ENCODE measurements around the gene MACROH2A2.
"Not testable (repeated sequence)": the region's sequence is repeated elsewhere in the genome, so short reads cannot be mapped to it uniquely, and the experiment has no call there.

MACROH2A2 gene

DNA sequence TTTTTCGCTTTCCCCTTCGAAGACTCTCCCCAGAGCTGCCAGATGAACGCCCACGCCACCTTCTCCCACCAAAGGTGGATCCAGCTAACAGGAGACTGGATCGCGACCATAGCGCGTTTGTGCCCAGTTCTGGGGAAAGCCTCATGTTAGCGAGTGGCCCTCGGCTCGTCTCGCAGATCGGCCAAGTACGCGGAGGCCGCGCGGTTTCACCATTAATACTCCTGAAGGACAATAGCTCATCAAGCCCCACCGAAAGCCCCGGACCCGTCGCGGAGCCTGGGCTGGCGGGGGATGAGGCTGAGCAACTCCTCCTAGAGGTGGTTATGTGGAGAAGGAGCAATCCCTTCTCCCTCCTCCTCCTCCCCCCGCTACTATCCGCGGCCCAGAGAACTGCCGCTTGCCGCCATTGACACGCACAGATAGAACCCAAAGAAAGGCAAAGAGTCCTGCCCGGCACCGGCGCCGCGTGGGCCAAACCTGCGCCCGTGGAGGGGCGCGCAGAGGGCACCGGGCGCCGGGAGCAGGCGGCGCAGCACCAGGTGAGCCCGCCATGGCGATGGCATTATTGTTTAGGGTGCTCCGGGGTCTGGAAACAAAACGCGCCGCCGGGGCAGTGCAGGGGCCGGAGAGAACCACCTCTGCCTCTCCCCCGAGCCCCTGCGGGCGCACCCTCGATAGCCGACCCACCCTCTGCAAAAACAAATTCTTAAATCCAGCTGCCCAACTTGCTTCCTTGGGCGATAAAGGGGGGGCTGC lies at the start of gene MACROH2A2:
MACROH2A2 (plus strand) TSS at position 385 of the 756 bp plus-strand sequence. CDS start 22,813 bp downstream, outside the sequence.
- peak; percentile 59 for DNase-seq

- no peak for DNase-seq
Observed at GRCh38 chr10:70007116-70007820, 45.4 kb upstream of the MACROH2A2 start.

GRCh38 chr10:70031215-70031614 lies 21.4 kb upstream of the MACROH2A2 start:
- DNase-seq: no peak

DNA sequence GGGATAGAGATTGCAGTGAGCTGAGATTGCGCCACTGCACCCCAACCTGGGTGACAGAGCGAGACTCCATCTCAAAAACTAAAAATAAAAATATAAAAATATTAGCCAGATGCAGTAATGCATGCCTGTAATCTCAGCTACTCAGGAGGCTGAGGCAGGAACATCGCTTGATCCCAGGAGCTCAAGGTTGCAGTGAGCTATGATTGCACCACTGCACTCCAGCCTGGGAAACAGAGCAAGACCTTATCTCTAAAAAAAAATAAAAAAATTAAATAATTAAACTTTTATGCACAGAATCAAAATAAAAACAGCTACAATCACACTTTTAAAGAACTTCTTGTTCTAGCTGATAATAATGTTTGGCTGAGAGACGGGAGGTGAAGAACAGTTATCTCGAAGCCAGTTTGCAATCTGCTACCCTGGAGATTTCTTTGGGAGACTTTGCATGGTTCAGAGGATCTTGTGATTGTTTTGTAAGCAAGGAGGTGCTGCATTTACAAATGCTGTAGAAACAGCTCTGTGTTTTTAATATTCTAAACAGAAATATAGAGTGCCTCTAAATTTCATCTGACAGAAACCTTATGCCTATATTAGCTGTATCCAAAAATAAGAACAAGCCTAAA lies 19.9 kb upstream of the MACROH2A2 start:
- DNase-seq: no peak

- no peak for DNase-seq
Observed at GRCh38 chr10:70034232-70034631, 18.4 kb upstream of the MACROH2A2 start.

- no peak for DNase-seq
Observed at GRCh38 chr10:70035531-70035930, 17.1 kb upstream of the MACROH2A2 start.

DNA sequence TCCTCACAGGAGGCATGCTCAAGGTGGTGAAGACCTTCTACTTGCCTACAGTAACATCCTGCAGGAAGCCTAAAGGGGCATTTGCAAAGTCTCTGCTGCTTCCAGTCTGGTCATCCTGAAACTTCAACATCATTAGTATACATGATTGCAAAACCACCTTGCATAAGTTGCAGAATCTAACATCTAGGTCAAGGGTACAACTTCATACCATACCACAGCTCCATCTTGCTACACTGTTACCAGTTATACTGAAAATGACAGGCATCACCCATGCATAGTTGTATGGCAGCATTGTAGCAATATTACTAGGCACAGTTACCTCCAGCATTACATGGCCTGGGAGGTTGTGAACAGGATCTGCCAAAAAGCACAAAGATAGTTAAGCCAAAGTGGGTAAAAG lies 13.7 kb upstream of the MACROH2A2 start:
- DNase-seq: no peak

GRCh38 chr10:70041016-70041415 lies 11.6 kb upstream of the MACROH2A2 start:
- no peak for DNase-seq

DNA sequence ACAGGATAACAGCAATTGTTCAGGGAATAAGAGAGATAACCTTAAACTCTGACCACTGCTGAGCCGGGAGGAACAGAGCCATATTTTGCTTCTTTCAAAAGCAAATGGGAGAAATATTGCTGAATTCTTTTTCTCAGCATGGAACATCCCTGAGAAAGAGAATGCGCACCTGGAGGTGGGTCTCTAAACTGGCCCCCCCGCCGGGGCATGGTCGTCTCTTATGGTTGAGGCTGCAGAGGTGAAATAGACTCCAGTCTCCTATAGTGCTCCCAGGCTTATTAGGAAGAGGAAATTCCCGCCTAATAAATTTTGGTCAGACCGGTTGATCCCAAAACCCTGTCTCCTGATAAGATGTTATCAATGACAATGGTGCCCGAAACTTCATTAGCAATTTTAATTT lies 10.9 kb upstream of the MACROH2A2 start:
- not testable (repeated sequence) for DNase-seq

DNA sequence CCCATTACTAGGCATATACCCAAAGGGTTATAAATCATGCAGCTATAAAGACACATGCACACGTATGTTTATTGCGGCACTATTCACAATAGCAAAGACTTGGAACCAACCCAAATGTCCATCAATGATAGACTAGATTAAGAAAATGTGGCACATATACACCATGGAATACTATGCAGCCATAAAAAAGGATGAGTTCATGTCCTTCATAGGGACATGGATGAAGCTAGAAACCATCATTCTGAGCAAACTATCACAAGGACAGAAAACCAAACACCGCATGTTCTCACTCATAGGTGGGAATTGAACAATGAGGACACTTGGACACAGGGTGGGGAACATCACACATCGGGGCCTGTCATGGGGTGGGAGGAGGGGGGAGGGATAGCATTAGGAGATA lies 5.6 kb upstream of the MACROH2A2 start:
- DNase-seq: not testable (repeated sequence)

DNA sequence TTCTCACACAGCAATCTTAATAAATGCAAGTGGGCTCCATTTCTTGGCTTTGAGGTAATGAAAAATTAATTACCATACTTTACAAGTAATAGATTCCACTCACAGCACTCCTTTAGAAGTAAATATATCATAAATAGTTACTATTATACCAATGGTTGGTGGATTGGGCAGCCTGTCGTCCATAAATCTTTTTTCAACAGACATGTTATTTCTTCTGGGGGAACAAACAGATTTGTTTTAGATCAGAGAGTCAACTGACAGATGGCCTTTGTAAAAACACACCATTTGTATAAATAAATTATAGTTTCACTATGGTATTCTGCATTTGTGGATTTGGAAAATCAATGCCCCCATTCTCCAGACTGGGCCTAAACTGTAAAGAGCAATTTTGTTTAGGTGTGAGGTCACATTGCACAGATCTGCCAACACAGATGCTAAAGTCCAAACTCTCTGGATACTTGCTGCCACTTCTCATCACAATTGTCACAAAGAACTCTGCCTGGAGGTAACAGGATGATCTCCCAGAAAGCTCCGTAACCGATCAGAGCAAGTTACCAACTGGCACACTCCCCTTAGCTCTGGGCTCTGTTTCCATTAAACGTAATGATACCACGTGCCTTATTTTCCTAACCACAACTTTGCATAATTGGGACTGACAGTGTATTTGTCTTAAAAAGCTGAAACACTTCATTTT lies 4.5 kb upstream of the MACROH2A2 start:
- DNase-seq: no peak

- DNase-seq: no peak
Observed at GRCh38 chr10:70051848-70052247, 798 bp upstream of the MACROH2A2 start.

DNA sequence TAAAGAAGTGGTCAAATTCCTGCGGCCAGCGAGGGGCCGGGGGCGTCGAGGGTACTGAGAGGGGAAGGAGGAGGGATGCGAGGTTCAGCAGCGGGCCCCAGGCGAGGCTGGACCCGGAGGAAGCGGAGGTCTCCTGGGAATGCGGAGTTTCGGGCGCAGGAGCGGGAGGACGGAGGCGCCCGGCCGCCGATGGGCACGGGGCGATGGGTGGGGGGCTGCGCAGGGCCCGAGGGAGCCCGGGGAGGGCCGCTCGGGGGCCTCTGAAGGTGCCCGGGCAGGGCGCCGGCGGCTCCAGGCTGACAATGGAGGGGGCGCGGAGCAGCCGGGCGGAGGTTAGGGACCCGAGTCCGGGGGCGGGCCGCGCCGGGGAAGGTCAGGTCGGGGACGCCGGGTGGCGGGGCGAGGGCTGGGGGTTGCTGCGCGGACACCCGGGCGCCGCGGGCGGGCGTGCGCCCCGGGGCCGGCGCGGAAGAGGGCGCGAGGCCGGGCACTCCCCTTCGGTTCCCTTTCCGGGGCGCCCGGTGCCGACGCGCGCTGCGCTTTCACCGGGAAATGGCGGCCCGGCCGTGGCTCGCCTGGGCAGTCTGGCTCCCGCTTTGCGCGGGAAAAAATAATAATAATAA lies 683 bp downstream of the MACROH2A2 start:
- peak; percentile 61 for DNase-seq

DNA sequence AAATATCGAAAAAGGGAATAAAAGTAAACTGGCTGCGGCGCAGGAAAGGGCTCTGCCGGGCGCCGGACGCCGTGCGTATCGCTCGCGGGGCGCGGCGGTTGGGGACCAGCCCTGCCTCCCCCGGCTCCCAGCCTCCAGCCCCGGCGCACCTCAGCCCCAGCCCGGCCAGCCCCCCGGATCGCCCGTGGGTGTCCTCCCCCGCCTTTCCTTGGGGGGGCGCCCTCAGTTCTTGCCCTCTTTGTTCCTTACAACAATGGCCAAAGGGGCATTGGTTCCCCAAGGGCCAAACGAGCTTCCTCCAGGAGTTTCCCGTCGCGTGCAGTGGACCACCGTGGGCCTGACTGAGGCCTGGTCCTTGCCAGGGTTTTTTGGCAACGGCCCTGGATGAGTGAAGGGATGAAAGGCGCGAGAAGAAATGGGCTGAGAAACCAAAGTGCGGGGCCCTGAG lies 1.2 kb downstream of the MACROH2A2 start:
- peak; percentile 58 for DNase-seq

DNA sequence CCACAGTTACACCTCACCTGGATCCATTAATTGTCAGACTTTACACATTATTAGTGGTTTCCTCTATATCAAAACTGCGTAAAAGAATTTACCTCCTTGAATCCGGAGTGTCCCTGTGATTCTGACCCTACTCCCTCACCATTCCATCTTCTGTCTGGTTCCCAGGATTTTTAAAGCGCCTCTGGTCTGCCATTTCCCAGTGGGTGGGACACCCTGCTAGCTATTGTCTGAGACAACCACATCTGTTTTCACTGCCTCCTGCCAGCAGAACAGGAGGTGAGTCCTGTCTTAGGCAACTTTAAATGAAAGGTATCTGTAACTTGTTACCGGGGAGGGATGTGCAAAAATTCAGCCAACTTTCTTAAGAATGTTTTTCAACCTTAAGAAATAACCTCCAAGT lies 2.3 kb downstream of the MACROH2A2 start:
- no peak for DNase-seq

GRCh38 chr10:70055550-70055949 lies 2.9 kb downstream of the MACROH2A2 start:
- DNase-seq: no peak

GRCh38 chr10:70057306-70057705 lies 4.7 kb downstream of the MACROH2A2 start:
- DNase-seq: no peak

GRCh38 chr10:70060389-70060788 lies 7.7 kb downstream of the MACROH2A2 start:
- DNase-seq: no peak

- no peak for DNase-seq
Observed at GRCh38 chr10:70063418-70064098, 10.9 kb downstream of the MACROH2A2 start.

- no peak for DNase-seq
Observed at GRCh38 chr10:70064486-70064885, 11.8 kb downstream of the MACROH2A2 start.

GRCh38 chr10:70066190-70066589 lies 13.5 kb downstream of the MACROH2A2 start:
- no peak for DNase-seq

DNA sequence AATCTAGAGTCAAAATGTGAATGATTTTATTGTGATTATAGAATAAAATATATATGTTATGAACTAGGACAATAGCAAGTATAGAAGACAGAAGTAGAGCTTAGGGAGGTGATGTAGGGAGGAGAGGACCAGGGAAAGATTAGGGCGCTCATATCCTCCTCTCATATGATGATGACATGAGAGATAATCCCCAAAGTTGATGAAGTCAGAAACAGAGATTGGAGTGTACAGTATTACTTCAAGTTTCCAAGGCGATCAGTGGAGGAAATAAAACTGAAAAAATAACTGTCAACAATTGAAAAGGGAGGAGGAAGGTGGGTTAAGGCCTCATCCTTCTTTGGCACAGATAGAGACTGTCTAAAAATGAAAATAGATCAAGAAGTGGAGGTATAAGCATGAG lies 14.9 kb downstream of the MACROH2A2 start:
- no peak for DNase-seq
